ENCODE results near the gene TMEM175.

Gene TMEM175, protein sequence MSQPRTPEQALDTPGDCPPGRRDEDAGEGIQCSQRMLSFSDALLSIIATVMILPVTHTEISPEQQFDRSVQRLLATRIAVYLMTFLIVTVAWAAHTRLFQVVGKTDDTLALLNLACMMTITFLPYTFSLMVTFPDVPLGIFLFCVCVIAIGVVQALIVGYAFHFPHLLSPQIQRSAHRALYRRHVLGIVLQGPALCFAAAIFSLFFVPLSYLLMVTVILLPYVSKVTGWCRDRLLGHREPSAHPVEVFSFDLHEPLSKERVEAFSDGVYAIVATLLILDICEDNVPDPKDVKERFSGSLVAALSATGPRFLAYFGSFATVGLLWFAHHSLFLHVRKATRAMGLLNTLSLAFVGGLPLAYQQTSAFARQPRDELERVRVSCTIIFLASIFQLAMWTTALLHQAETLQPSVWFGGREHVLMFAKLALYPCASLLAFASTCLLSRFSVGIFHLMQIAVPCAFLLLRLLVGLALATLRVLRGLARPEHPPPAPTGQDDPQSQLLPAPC

DNA sequence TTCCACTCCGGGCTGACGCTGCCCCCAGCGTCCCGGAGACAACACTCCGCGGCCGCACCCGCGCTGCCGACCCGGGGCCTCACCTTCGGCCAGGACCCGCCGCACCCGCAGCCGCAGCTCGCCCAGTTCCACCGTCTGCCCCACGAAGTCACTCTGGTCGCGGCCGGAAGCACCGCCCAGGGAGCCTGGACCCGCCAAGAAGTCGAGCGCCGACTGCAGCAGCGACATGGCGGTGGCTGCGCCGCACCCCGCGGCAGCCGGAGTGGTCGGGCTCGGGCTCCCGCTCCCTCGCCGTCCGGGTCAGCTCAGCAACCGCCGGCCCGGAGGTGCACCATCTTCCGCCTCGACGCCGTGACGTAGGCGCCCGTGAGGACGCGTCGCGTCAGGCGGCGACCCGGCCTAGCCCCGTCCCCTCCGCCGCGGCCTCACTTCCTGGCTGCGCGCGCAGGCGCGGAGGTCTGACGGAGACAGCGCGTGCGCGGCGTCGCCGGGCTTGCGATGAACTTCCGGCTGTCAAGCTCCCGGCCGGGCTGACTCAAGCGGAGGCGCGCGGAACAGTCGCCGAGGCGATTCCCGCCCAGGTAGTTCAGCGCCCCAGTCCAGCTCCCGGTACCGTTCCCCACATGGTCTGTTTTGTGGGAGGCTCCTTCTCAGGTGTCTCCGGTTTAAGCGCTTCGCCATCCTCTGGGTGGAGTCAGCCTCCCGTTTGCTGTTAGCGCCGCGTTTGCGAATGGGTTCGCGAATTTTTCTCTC is at the start of gene TMEM175, which contains the start of gene GAK:
Gene TMEM175, plus strand, starts transcription at position 501 of the 753 bp plus-strand sequence. CDS start 15,280 bp downstream, outside the sequence.
Gene GAK, minus strand, starts transcription at position 357 of the 753 bp plus-strand sequence. Its CDS starts 129 bp downstream, at position 228.
- peak; percentile 94 to 95 (median 95) for DNase-seq (ENCODE audit: low read depth in 3 of 3)

DNA sequence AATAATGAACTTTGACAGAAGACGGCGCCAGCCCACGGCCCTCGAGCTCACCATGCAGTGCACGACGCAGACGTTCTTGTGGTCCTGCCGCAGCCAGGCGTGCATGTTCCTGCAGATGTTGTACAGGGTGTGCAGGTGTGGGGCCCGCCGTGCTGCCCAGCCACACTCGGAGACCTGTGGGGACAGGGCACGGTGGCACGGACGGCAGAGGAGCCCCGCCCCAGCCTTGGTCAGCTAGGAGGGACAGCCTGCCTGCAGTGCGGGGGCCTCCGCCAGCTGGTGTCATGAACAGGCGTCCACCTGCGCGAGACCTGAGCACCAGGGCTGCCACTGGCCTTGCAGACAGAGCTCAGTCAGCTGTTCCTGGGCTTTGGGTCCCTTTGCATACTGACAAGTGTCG is 49.6 kb upstream of the TMEM175 start:
- no peak for DNase-seq (ENCODE audit: low read depth in 3 of 3)

DNA sequence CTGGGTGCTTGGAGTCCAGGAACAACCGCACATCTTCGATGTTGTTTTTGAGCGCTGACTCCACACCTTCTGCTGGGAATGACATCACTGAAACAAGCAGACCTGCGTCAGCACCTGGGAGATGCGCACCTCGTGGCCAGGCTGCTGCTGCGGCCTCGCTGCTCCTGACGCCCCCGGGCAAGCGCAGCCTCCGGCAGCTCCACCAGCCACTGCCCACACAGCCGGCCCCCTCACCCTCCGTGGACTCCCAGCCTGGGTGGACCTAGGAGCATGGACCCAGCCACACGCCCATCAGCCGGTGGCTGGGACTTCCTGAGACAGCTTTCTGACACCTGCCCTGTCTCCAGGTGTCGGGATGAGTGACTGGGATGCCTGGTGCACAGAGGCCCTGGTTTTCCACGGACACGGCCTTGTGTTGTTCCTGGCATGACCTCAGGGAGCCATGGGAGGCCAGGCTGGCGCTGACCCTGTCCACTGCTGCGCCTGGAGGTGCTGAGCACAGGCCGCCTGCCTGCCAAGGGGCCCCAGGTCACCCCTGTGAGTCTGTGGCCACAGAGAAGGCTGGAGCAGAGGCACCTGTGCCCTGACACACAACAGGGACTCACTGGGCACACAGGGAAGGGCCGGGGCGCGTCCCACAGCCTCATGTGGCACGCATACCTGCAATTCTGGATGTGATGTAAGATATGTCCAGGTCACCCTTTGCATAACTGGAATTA is 48.7 kb upstream of the TMEM175 start:
- DNase-seq (ENCODE audit: low read depth in 3 of 3), result no peak

DNA sequence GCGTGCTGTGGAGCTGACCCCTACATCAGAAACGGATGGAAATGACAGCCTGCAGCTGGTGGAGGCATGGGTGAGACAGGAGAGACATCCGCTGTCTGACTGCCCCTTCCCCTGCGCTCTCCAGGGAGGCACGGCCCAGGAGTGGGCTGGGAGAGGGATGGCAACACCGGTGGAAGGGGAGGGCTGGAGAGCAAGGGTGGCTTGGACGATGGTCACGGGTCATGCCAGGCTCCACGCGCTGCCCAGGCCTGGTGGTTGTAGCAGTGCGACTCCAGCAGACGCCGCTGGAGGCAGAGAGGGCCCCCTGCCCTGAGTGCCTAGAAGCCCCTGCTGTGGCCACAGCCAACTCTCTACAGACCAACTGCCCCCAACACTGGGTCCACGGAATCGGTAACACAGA is 48.0 kb upstream of the TMEM175 start:
- no peak for DNase-seq (ENCODE audit: low read depth in 3 of 3)

DNA sequence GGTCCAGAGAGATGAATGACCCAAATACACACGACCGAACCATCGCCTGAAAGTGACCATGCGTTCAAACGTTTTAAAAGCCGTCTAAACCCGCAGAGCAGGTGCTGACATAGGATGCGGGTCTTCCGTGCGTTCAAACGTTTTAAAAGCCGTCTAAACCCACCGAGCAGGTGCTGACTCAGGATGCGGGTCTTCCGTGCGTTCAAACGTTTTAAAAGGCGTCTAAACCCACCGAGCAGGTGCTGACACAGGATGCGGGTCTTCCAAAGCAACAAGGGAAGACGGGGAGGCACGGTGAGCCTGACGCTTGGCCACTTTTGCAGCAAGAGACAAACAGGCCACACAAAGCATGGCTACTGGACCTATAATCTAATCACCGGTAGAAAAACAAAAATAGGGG is 47.4 kb upstream of the TMEM175 start:
- DNase-seq (ENCODE audit: low read depth in 3 of 3), result no peak

DNA sequence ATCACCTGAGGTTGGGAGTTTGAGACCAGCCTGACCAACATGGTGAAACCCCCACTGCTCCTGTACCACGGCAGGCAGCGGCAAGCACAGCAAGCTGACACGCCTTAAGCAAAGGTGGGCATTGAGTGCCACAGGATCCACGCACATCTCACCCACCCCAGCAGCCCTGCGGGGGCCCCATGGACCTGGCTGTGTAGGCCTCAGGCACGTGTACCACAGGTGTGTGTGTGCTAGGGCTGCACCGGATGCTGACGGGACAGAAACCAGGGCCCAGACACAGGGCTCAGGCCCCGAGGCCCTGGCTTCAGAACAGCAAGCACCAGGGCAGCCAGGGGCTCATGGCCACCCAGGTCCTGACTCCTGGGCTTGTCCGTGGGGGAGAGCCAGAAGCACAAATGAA is 46.9 kb upstream of the TMEM175 start:
- DNase-seq (ENCODE audit: low read depth in 3 of 3), result no peak

DNA sequence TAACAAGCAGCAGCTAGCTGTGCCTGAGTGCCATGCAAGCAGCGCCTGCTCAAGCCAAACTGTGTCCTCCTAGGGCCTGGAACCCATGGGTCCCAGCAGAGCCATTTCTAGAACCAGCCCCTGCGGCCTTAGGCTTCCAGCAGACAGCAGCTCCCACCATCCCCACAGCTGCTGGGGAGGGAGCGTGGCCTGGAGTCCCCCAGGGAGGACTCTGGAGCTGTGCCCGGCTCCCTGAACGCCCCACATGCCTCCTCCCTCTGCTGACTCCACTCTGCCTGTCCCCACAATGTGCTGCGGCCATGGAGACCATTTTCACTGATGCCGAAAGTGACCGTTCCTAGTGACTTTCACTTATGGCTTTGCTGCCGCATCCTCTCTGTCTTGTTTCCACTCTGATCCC is 46.0 kb upstream of the TMEM175 start:
- no peak for DNase-seq (ENCODE audit: low read depth in 3 of 3)

DNA sequence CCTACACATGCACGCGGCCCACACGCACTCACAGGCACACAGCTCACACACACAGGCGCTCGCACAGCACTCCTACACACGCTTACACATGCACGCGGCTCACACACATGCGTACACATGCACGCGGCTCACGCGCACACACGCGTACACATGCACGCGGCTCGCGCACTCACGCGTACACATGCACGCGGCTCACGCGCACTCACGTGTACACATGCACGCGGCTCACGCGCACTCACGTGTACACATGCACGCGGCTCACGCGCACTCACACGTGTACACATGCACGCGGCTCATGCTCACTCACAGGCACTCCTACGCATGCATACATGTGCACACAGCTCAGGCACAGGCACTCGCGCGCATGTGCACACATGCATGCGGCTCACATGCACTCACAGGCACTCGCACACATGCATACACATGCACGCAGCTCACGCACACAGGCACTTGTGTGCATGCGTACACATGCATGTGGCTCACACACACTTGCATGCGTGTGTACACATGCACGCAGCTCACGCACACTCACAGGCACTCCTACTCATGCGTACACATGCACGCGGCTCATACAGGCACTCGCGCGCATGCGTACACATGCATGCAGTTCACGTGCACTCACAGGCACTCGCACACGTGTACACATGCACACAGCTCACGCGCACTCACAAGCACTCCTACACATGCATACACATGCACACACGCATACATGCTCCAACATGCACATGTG is 45.1 kb upstream of the TMEM175 start:
- DNase-seq (ENCODE audit: low read depth in 3 of 3), result no peak

DNA sequence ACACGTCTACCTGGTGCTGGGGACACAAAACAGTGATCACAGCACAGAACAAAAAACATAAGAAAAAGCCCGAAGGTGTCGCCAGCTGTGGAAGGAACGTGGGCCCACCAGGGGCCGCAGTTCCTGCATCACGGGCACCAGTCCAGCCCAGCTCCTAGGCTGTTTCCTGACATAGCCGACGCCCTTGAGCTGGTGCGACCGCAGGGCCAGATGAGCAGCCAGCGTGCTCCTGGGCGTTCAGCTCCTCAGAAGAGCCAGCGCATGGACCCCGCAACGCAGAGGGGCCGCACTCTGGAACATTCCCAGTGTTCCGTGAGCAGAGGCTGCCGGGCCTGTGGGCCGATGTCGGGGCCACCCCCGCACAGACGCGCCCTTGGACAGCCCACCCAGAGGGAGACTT is 44.2 kb upstream of the TMEM175 start:
- no peak for DNase-seq (ENCODE audit: low read depth in 3 of 3)

DNA sequence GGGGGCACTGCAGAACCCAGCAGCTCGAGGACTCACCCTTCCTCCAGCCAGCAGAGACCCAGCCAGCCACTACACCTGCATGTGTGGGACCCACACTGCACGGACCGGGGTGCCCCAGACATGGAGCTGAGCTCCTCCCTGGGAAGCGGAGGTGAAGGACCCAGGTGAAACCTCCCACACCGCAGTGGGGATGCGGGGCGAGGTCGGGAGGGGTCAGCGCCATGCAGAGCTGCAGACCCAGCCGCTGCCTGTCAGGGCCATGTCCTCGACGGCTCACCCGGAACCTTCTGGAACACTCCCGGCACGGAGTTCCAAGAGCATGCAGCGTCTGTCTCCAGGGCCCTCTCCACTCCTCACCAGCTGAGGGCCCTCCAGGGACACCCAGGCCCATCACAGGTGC is 42.7 kb upstream of the TMEM175 start:
- no peak for DNase-seq (ENCODE audit: low read depth in 3 of 3)

DNA sequence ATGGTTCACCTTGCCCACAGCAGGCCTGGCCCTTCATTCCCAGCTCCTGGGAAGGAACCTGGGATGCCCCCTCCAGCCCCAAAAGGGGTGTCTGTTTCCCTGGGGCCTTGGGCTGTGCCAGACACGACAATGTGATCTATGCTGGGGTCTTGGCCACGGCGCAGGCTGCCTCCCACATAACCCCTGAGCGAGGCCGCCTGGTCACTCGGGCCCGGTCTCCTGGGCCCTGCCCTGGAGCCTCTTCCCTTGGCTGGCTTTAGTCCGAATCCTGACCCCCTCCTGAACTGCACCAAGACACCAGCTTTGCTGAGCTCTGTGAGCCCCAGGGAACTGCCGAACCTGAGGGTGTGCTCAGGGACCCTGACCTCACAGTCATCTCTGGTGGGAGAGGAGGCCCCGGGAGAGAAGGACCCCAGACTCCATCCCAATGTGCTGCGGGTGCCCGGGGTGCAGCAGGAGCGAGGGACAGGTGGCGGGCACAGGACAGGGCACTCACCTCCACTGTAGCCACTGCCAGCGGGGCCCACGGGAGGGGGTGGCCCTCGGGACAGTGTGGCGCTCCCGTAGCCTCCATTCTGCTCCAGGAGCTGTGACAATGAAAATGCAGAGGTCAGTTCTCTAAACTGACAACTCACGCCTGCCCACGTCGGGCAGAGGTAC is 42.1 kb upstream of the TMEM175 start:
- no peak for DNase-seq (ENCODE audit: low read depth in 3 of 3)

DNA sequence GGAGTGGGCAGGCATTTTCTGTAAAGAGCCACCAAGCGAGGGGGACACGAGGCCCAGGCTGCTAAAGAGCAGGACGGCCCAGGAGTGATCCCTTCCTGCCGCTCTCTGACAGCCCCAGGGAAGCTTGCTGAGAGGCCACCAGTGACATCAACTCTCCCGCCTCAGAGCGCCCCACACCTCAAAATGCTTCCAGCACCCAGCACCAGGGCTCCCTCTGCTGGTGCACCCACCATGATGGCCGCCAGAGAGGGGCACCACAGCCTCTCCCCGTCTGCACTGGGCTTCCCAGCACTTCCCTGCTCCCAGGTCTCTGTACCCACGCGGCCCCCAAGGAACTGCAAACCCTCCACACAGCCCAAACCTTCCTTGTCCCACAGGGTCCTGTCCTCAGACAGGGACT is 40.5 kb upstream of the TMEM175 start:
- no peak for DNase-seq (ENCODE audit: low read depth in 3 of 3)

DNA sequence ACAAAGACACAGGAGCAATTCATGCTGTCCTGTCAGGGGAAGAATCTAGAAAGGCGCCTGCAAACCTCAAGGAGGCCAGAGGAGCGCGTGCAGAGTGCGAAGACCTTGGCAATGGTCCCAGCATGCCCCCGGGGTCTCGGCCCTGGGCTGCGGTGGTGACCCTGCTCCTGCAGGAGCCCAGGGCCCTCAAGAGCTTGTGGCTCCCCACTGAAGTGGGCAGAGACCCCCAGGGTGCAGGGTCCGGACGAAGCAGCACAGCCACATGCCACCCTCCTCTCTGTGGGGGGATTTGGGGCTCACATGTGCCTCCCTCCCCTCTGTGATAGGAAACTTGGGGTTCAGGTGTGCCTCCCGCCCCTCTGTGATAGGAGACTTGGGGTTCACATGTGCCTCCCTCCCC is 39.5 kb upstream of the TMEM175 start:
- DNase-seq (ENCODE audit: low read depth in 3 of 3), result no peak

DNA sequence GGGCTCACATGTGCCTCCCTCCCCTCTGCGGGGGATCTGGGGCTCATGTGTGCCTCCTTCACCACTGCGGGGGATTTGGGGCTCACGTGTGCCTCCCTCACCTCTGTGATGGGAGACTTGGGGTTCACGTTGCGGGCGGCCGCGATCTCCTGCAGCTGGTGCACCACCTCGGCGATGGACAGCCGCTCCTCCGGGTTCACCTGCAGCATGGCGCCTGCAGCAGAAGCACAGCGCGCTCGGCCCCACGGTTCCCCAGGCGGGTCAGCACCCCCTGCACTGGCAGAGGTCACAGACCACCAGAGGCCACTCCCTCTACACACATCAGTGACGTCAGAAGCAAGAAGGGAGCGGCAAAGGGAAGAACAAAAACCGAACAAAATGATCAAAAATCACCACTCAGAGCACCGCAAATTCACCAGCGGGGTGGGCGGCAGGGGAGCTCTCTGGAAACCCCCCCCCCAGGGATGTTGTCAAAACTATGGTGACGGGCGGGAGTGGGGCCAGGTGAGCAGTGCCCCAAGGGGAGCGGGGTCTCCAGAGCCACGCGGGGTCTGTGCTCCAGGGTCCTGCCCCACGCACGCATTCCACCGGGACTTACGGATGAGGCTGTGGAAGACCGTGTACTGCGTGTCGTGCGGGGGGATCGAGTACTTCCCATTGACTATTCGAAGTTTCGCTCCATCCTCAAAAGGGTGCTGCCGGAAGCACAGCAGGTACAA is 38.8 kb upstream of the TMEM175 start:
- no peak for DNase-seq (ENCODE audit: low read depth in 3 of 3)

DNA sequence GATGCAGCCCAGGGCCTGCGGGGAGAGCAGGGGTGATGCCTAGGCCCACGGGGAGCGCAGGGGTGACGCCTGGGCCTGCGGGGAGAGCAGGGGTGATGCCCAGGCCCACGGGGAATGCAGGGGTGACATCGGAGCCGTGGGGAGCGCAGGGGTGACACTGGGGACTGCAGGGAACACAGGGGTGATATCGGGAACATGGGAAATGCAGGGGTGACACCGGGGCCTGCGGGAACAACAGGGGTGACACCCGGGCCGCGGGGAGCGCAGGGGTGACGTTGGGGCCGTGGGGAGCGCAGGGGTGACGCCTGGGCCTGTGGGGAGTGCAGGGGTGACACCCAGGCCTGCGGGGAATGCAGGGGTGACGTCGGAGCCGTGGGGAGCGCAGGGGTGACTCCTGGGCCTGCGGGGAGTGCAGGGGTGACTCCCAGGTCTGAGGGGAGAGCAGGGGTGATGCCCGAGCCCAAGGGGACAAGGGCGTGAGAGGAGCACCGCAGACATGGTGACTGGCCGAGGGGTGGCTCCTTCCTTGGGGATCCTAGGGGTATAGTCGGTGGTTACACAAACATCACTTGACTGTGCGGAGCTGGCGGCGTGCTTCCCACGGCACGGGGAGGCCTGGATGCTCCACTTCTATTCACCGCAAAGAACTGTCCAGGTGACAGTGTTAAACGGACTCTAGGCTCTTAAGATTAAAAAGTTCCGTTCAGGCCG is 38.1 kb upstream of the TMEM175 start:
- DNase-seq (ENCODE audit: low read depth in 3 of 3), result no peak

DNA sequence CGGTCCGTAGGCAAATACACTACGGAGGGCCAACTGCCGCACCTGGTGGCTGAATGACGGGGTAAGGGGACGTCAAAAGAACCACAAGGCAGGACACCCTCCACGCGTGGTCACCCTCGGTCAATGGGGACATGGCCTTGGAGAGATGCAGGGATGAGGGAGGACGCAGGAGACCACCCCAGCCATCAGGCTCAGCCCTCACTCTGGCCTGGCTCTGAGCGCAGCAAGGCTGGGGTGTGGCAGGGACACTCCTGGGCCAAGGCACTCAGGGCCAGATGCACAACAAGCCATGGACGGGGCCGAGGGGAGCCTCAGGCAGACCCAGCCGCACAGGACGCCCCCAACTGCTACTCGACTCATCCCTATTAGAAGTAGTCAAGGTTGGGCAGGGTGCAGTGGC is 36.7 kb upstream of the TMEM175 start:
- DNase-seq (ENCODE audit: low read depth in 3 of 3), result no peak

DNA sequence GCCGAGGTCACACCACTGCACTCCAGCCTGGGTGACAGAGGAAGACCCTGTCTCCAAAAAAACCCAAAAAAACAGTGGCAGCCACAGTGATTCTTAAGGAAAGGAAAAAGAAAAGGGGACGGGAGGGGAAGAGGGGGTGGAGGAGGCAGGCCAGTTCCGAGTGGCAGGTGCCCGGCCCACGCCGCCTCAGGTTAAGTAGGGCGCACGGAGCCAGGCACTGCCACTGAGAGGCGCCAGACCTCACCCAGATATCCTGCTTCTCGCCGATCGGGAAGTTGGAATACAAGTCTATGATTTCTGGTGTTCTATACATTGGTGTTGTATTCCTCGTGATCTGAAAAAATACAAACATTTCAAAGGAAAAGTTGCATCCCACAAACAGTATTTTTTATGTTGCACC is 36.0 kb upstream of the TMEM175 start:
- no peak for DNase-seq (ENCODE audit: low read depth in 3 of 3)

DNA sequence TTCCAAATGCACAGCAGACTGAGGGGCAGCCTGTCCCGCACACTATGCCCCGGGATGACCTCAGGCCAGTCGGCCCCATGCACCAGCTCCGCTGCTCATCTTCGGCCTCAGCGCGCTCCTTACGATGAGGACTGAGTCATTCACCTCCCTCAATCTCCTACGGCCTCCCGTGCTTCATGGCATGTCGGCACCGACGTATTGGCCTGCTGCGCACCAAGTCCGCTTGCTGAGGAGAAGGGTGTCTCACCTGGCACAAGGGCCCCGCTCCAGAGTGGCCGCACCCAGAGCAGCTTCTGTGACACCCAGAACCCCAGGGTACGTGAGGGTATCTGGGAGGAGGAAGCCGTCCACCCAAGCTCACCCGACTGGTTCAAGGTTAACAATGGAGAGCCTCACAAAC is 35.6 kb upstream of the TMEM175 start:
- DNase-seq (ENCODE audit: low read depth in 3 of 3), result no peak

DNA sequence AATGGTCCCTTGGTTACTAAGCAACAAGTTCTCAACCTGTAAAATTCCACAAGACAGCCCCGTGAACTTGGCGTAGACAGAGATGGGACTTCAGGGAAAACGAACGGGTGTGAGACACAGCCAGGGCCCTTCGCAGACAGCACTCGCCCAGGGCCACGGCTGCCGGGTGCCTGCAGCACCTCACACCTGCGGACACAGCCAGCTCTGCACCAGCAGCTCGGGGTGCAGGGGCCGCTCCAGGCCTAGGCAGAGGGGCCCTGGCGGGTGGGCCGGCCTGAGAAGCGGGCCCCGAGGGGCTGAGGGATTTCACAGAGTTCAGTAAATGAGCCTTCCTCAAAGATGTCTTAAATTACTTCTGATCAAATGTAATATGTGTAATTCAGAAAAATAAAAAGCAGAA is 34.1 kb upstream of the TMEM175 start:
- no peak for DNase-seq (ENCODE audit: low read depth in 3 of 3)

Measured in stimulated activated CD4-positive, alpha-beta T cell treated with anti-CD3 and anti-CD28 coated beads, TNF-alpha, amount 100 ng/mL, for 48 hours (primary cell).